Upper lobe of left lung (tissue), 4 donors: ENCODE results near the gene PCNX2.

Experiments
- POLR2A ChIP-seq, 4 donors: fragments of 450-650 bp; IDR thresholded peaks; one replicate each; pipeline ENCODE4 v1.5.1; 2016 to 2017; ENCODE audit warnings: antibody characterized with exemption in 4 of 4, mild to moderate bottlenecking in 2 of 4
- POLR2AphosphoS5 ChIP-seq, 2 donors: sonication (generic); formaldehyde crosslinking; IDR thresholded peaks; one replicate each; pipeline ENCODE4 v1.5.1; 2017; ENCODE audit warnings: antibody characterized with exemption in 2 of 2
- TF ChIP-seq, protein P1 (sequence below), 6 experiments: fragments of 450-650 bp in 4 of 6; fragments of 200-600 bp in 2 of 6; sonication (generic) in 2 of 6; IDR thresholded peaks; one replicate each; pipeline ENCODE4 v1.5.1; 2016 to 2019; ENCODE audit warnings: antibody characterized with exemption in 6 of 6

DNA sequence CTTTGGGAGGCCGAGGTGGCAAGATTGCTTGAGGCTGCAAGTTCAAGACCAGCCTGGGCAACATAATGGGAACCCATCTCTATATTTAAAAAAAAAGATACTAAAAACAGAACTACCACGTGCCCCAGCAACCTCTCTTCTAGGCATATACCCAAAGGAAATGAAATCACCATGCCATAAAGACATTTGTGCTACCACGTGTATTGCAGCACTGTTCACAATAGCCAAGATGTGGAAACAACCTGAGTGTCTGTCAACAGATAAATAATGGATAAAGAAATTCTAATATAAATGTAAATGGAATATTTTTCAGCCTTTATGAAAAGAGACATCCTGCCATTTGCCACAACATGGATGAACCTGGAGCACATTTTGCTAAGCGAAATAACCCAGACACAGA lies 128.6 kb downstream of the PCNX2 start:
- TF ChIP-seq, protein P1, sequence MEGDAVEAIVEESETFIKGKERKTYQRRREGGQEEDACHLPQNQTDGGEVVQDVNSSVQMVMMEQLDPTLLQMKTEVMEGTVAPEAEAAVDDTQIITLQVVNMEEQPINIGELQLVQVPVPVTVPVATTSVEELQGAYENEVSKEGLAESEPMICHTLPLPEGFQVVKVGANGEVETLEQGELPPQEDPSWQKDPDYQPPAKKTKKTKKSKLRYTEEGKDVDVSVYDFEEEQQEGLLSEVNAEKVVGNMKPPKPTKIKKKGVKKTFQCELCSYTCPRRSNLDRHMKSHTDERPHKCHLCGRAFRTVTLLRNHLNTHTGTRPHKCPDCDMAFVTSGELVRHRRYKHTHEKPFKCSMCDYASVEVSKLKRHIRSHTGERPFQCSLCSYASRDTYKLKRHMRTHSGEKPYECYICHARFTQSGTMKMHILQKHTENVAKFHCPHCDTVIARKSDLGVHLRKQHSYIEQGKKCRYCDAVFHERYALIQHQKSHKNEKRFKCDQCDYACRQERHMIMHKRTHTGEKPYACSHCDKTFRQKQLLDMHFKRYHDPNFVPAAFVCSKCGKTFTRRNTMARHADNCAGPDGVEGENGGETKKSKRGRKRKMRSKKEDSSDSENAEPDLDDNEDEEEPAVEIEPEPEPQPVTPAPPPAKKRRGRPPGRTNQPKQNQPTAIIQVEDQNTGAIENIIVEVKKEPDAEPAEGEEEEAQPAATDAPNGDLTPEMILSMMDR (IDR thresholded peaks at IDR 0.05): no peak
- no peak for TF ChIP-seq POLR2AphosphoS5 (IDR thresholded peaks at IDR 0.05)
- no peak for TF ChIP-seq POLR2A (IDR thresholded peaks at IDR 0.05)
